Measurements from ENCODE around the gene ANKRD66. TPM values are rescaled to one million over a fixed set of nuclear protein-coding genes. Genes with fewer than 3 reads are reported as not detected.

ANKRD66 gene
- total and polyA plus RNA-seq, 4 experiments from 2014 or later: not detected

- Mint-ChIP-seq H3K36me3 (no peaks in the 10 kb centered on the region), H3K4me3 (no peak overlapping the region), H3K27me3 (peaks cover 0 to 2% of the 10 kb centered on the region in 2 donors), H3K27ac (no peak overlapping the region), H3K4me1 (no peaks in the 10 kb centered on the region), H3K9me3 (no peaks in the 10 kb centered on the region)
- no peak overlapping the region for H3K4me3 ChIP-seq (ENCODE audit: low read length in 2 of 2)
- H3K9me3 ChIP-seq (ENCODE audit: control insufficient read depth in 1 of 2, low read length in 2 of 2): no peaks in the 10 kb centered on the region
- DNase-seq: peak in 2 of 5 donors; percentile 1 to 10
- H3K27me3 ChIP-seq (ENCODE audit: insufficient read depth, low read length): no peaks in the 10 kb centered on the region
- H3K27ac ChIP-seq (ENCODE audit: low read depth, low read length): no peak overlapping the region
- ChIA-PET POLR2A (ENCODE audit: partially characterized antibody) (no interaction called here), CTCF (ENCODE audit: partially characterized antibody) (no interaction called here)
- H3K4me1 ChIP-seq (ENCODE audit: insufficient read depth, low read length): no peaks in the 10 kb centered on the region
- intact Hi-C loops (cut with micrococcal nuclease): no loop called here
- no peaks in the 10 kb centered on the region for H3K36me3 ChIP-seq (ENCODE audit: insufficient read depth, low read length)
Measured at GRCh38 chr6:46781478-46782378, 35.0 kb downstream of the ANKRD66 start.

- Histone ChIP-seq H3K4me3 (ENCODE audit: low read length in 2 of 2) (no peak overlapping the region), H3K27me3 (ENCODE audit: insufficient read depth, low read length) (no peaks in the 10 kb centered on the region), H3K4me1 (ENCODE audit: insufficient read depth, low read length) (no peaks in the 10 kb centered on the region), H3K27ac (ENCODE audit: low read depth, low read length) (no peak overlapping the region), H3K36me3 (ENCODE audit: insufficient read depth, low read length) (no peaks in the 10 kb centered on the region), H3K9me3 (ENCODE audit: control insufficient read depth in 1 of 2, low read length in 2 of 2) (no peaks in the 10 kb centered on the region)
- POLR2A ChIA-PET (ENCODE audit: partially characterized antibody): no interaction called here
- no peaks in the 10 kb centered on the region for H3K4me1 Mint-ChIP-seq
- no peaks in the 10 kb centered on the region for H3K36me3 Mint-ChIP-seq
- peaks cover 0 to 8% of the 10 kb centered on the region in 2 donors for H3K27me3 Mint-ChIP-seq
- CTCF ChIA-PET (ENCODE audit: partially characterized antibody): no interaction called here
- no peak overlapping the region for H3K27ac Mint-ChIP-seq
- DNase-seq: no peak
- H3K4me3 Mint-ChIP-seq: no peak overlapping the region
- intact Hi-C loops (cut with micrococcal nuclease): no loop called here
- no peaks in the 10 kb centered on the region for H3K9me3 Mint-ChIP-seq
Measured at GRCh38 chr6:46784535-46784934, 37.8 kb downstream of the ANKRD66 start.

DNA sequence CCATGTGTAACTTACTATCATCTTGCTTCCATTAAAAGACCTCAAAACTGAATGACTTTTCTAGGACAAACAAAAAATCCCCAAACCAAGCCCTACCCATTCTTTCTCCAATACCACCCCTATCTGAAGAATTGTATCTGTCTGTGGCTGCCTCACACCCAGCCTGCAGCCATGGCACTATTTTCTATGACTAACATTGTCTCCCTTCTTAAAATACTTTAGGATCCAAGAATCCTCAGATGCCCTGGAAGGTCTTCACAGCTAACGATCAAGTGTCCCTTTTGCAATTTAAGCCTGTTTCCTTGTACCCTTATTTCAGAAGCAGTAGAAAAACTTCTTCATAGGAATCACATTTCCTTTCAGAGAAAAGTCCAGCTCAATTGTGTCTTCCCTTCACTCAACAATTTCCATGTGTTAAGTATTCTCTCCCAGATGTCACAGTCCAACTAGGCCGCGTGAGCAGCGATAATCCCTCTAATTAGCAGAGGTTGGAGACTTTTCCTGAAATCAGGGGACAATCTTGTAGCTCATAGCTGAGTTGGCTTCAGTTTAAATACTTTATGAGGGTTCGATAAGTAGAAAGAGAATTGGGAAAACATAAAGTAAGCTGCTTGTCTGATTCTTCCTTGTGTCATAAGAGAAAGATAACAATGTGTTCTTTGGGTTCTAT, 41.3 kb downstream of the ANKRD66 start:
- ChIA-PET POLR2A (ENCODE audit: partially characterized antibody) (no interaction called here), CTCF (ENCODE audit: partially characterized antibody) (no interaction called here)
- no peak for DNase-seq
- no peak overlapping the region for H3K27ac Mint-ChIP-seq
- Histone ChIP-seq H3K9me3 (ENCODE audit: control insufficient read depth in 1 of 2, low read length in 2 of 2) (no peaks in the 10 kb centered on the region), H3K27me3 (ENCODE audit: insufficient read depth, low read length) (no peaks in the 10 kb centered on the region), H3K4me3 (ENCODE audit: low read length in 2 of 2) (no peak overlapping the region), H3K27ac (ENCODE audit: low read depth, low read length) (no peak overlapping the region), H3K4me1 (ENCODE audit: insufficient read depth, low read length) (no peaks in the 10 kb centered on the region), H3K36me3 (ENCODE audit: insufficient read depth, low read length) (no peaks in the 10 kb centered on the region)
- H3K27me3 Mint-ChIP-seq: peaks cover 0 to 8% of the 10 kb centered on the region in 2 donors
- intact Hi-C loops (cut with micrococcal nuclease): no loop called here
- H3K9me3 Mint-ChIP-seq: no peaks in the 10 kb centered on the region
- no peak overlapping the region for H3K4me3 Mint-ChIP-seq
- no peaks in the 10 kb centered on the region for H3K36me3 Mint-ChIP-seq
- no peaks in the 10 kb centered on the region for H3K4me1 Mint-ChIP-seq

DNA sequence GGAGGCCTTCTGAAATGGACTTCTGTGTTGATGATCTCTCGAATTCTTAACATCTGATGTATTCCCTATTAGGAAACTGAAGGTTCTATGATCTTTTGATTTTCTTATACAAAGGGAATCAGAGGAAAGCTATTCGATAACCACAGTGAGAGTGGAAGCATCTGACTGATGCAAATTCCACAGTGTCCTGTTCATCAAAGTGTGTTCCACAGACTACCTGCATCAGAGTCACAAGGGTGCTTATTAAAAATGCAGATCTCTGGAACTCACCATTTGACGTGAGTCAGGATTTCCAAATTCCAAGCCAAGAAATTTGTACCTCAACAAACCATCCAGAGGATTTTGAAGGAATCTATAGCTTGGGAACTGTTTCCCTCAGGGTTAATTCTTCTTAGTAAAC, 42.1 kb downstream of the ANKRD66 start:
- ChIA-PET POLR2A (ENCODE audit: partially characterized antibody) (no interaction called here), CTCF (ENCODE audit: partially characterized antibody) (no interaction called here)
- intact Hi-C loops (cut with micrococcal nuclease): no loop called here
- no peaks in the 10 kb centered on the region for H3K4me1 ChIP-seq (ENCODE audit: insufficient read depth, low read length)
- H3K9me3 Mint-ChIP-seq: no peaks in the 10 kb centered on the region
- H3K27ac Mint-ChIP-seq: no peak overlapping the region
- H3K4me3 Mint-ChIP-seq: no peak overlapping the region
- no peaks in the 10 kb centered on the region for H3K27me3 ChIP-seq (ENCODE audit: insufficient read depth, low read length)
- no peaks in the 10 kb centered on the region for H3K4me1 Mint-ChIP-seq
- H3K36me3 Mint-ChIP-seq: no peaks in the 10 kb centered on the region
- H3K27me3 Mint-ChIP-seq: peaks cover 0 to 8% of the 10 kb centered on the region in 2 donors
- H3K4me3 ChIP-seq (ENCODE audit: low read length in 2 of 2): no peak overlapping the region
- no peaks in the 10 kb centered on the region for H3K36me3 ChIP-seq (ENCODE audit: insufficient read depth, low read length)
- no peaks in the 10 kb centered on the region for H3K9me3 ChIP-seq (ENCODE audit: control insufficient read depth in 1 of 2, low read length in 2 of 2)
- DNase-seq: no peak
- H3K27ac ChIP-seq (ENCODE audit: low read depth, low read length): no peak overlapping the region

DNA sequence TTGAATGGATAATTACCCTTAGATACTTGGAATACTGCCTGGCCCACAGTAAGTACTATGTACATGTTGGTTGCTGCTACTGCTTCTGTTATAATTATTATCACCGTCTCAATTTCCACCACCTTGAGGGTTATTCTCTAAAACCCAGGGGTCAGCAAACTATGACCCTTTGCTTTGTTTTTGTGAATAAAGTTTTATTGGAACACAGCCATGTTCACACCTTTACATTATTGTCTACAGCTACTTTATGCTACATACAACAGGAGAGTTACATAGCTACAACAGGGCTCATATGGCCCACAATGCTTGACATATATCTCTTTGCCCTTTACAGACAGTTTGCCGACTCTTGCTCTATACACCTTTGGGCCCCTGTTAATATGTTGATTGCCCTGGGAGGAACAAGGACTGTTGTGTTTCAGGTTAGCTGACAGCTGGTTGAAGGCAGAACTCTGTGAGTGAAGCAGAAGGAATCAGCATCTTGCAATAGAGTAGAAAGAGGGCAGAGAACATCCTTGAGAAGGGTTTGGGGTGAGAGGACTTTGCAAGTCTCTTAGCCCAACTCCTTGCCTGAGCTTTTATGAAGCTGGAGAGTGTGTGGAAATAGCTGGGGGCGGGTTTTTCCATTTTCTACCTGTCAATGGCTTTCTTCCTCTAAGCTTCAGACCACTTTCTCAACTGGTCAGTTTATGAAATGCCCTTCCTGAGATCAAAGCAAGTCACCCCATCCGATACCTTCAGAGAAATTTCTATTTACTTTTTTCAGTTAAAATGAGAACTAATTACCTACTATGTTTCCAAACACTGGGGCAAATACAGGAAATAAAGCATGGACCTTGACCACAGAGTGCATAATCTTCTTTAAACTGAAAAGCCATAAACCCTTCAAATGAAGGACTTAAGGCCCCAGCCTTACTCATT, 43.0 kb downstream of the ANKRD66 start:
- CTCF ChIA-PET (ENCODE audit: partially characterized antibody): no interaction called here

DNA sequence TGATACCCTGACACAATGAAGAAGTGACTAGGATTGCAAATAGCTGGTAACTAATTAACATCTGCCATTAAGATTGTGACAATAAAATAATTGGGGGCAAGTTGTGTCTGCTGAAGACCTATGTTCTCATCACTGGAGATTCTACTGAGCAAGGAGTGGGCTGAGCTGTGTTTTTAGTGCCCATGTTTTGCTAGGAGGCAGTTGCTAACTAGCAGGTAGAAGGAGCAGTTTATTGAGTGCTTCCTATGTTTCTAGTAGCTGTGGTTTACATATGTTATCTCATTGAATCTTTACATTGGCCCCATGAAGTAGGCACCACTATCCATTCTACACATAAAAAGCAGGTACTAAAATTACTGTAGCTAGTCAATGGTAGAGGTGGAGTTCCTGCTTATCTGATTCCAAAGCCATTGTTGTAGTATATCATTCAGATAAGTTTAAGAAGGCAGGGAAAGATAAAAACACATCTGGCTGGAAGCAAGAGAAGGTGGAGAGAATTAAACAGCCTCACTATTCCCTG, 43.7 kb downstream of the ANKRD66 start:
- Histone ChIP-seq H3K27me3 (ENCODE audit: insufficient read depth, low read length) (no peaks in the 10 kb centered on the region), H3K4me1 (ENCODE audit: insufficient read depth, low read length) (no peaks in the 10 kb centered on the region), H3K27ac (ENCODE audit: low read depth, low read length) (no peak overlapping the region), H3K9me3 (ENCODE audit: control insufficient read depth in 1 of 2, low read length in 2 of 2) (no peaks in the 10 kb centered on the region), H3K4me3 (ENCODE audit: low read length in 2 of 2) (no peak overlapping the region), H3K36me3 (ENCODE audit: insufficient read depth, low read length) (no peaks in the 10 kb centered on the region)
- no peaks in the 10 kb centered on the region for H3K36me3 Mint-ChIP-seq
- H3K27ac Mint-ChIP-seq: no peak overlapping the region
- ChIA-PET CTCF (ENCODE audit: partially characterized antibody) (no interaction called here), POLR2A (ENCODE audit: partially characterized antibody) (no interaction called here)
- peaks cover 0 to 13% of the 10 kb centered on the region in 2 donors for H3K27me3 Mint-ChIP-seq
- H3K4me3 Mint-ChIP-seq: no peak overlapping the region
- intact Hi-C loops (cut with micrococcal nuclease): no loop called here
- H3K4me1 Mint-ChIP-seq: no peaks in the 10 kb centered on the region
- no peak for DNase-seq
- H3K9me3 Mint-ChIP-seq: no peaks in the 10 kb centered on the region

More for the DNA sequence above, 43.0 kb downstream of the ANKRD66 start:
- H3K27me3 Mint-ChIP-seq: peaks cover 0 to 8% of the 10 kb centered on the region in 2 donors
- intact Hi-C loops (cut with micrococcal nuclease): no loop called here
- H3K4me3 Mint-ChIP-seq: no peak overlapping the region
- Histone ChIP-seq H3K9me3 (ENCODE audit: control insufficient read depth in 1 of 2, low read length in 2 of 2) (no peaks in the 10 kb centered on the region), H3K4me3 (ENCODE audit: low read length in 2 of 2) (no peak overlapping the region), H3K36me3 (ENCODE audit: insufficient read depth, low read length) (no peaks in the 10 kb centered on the region), H3K4me1 (ENCODE audit: insufficient read depth, low read length) (no peaks in the 10 kb centered on the region), H3K27ac (ENCODE audit: low read depth, low read length) (no peak overlapping the region), H3K27me3 (ENCODE audit: insufficient read depth, low read length) (no peaks in the 10 kb centered on the region)
- no peaks in the 10 kb centered on the region for H3K4me1 Mint-ChIP-seq
- POLR2A ChIA-PET (ENCODE audit: partially characterized antibody): no interaction called here
- no peak overlapping the region for H3K27ac Mint-ChIP-seq
- H3K9me3 Mint-ChIP-seq: no peaks in the 10 kb centered on the region
- H3K36me3 Mint-ChIP-seq: no peaks in the 10 kb centered on the region
- no peak for DNase-seq

DNA sequence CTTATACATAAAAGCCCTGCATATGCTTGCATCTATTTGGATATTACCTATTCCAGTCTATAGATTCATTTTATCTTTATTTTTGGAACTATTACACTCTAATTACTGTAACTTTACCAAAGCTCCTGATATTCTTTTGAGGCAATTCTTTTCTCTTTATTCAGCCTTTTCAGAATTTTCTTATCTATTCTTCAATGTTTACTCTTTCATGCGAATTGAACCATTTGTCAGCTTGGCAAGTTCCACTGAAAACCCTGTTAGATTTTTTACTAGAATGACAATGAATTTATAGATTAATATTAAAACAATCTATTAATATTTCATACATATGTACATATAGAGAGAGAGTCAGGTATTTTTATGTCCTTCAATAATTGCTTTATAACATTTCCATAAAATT, 45.9 kb downstream of the ANKRD66 start:
- Mint-ChIP-seq H3K4me3 (no peak overlapping the region), H3K27me3 (peaks cover 1 to 11% of the 10 kb centered on the region in 2 donors), H3K9me3 (peaks cover 0 to 3% (median 0%) of the 10 kb centered on the region in 8 donors), H3K36me3 (no peaks in the 10 kb centered on the region), H3K27ac (no peak overlapping the region), H3K4me1 (no peaks in the 10 kb centered on the region)
- Histone ChIP-seq H3K4me1 (ENCODE audit: insufficient read depth, low read length) (no peaks in the 10 kb centered on the region), H3K36me3 (ENCODE audit: insufficient read depth, low read length) (no peaks in the 10 kb centered on the region), H3K9me3 (ENCODE audit: control insufficient read depth in 1 of 2, low read length in 2 of 2) (no peaks in the 10 kb centered on the region), H3K4me3 (ENCODE audit: low read length in 2 of 2) (no peak overlapping the region), H3K27me3 (ENCODE audit: insufficient read depth, low read length) (no peaks in the 10 kb centered on the region), H3K27ac (ENCODE audit: low read depth, low read length) (no peak overlapping the region)
- ChIA-PET CTCF (ENCODE audit: partially characterized antibody) (no interaction called here), POLR2A (ENCODE audit: partially characterized antibody) (no interaction called here)
- intact Hi-C loops (cut with micrococcal nuclease): no loop called here
- no peak for DNase-seq
